MCF 10A (cell line): ENCODE measurements around the gene TTLL13. TPM values are rescaled to one million over a fixed set of nuclear protein-coding genes. Genes with fewer than 3 reads are reported as not detected.
A peak's percentile ranks its signal among the peaks of the same experiment; 100 is the strongest.

Source experiments
- BruUV-seq: library from RNA; stranded (reverse); fragments of 400-500 nt; replicated peaks from 2 replicates; lab custom pipeline; 2021; lab: Mats Ljungman, UMichigan
- CTCF ChIA-PET: fragments of 300-600 bp; sonication (Branson Sonifier 250); formaldehyde crosslinking; extraction: SDS; loops from one replicate; lab custom pipeline; 2021; ENCODE audit warnings: antibody characterized with exemption, inconsistent platforms; lab: Yijun Ruan, JAX
- POLR2A ChIA-PET: fragments of 300-600, 350-650 bp; sonication (Branson Sonifier 250); formaldehyde crosslinking; extraction: SDS; loops from one replicate; lab custom pipeline; 2020; ENCODE audit warnings: antibody characterized with exemption, inconsistent platforms; lab: Yijun Ruan, JAX
- DNase-seq: peaks from one replicate; pipeline ENCODE4 v3.0.0-alpha.2; 2018; ENCODE audit not compliant: unreplicated experiment
- H3K27ac Mint-ChIP-seq: one replicate; pipeline ENCODE4 v1.8.0; 2022; ENCODE audit warnings: mild to moderate bottlenecking, low read depth, mixed read lengths; ENCODE audit not compliant: unreplicated experiment
- H3K27me3 Mint-ChIP-seq: one replicate; pipeline ENCODE4 v1.8.0; 2022; ENCODE audit warnings: mixed read lengths; ENCODE audit not compliant: insufficient read depth, unreplicated experiment
- H3K36me3 Mint-ChIP-seq: one replicate; pipeline ENCODE4 v1.8.0; 2022; ENCODE audit warnings: mild to moderate bottlenecking, moderate library complexity, mixed read lengths; ENCODE audit not compliant: insufficient read depth, unreplicated experiment
- H3K4me1 Mint-ChIP-seq: one replicate; pipeline ENCODE4 v1.8.0; 2022; ENCODE audit warnings: mixed read lengths; ENCODE audit not compliant: insufficient read depth, unreplicated experiment
- H3K4me3 Mint-ChIP-seq: one replicate; pipeline ENCODE4 v1.8.0; 2022; ENCODE audit warnings: mild to moderate bottlenecking, moderate library complexity, mixed read lengths; ENCODE audit not compliant: unreplicated experiment
- H3K9me3 Mint-ChIP-seq: one replicate; pipeline ENCODE4 v1.8.0; 2022; ENCODE audit warnings: mixed read lengths; ENCODE audit not compliant: unreplicated experiment
- intact Hi-C: fragments of 100-400 bp; cut with micrococcal nuclease; formaldehyde crosslinking; loops from 2 replicates; pipeline ENCODE4 v1.14.1; 2022
- total RNA-seq: library from RNA; stranded (reverse); gene quantifications from 2 replicates; pipeline ENCODE4 v1.2.3, GENCODE V29; 2022
- TF ChIP-seq, protein P1 (sequence below): fragments of 200-600 bp; IDR thresholded peaks from one replicate; pipeline ENCODE4 v1.8.0; 2022; ENCODE audit warnings: antibody characterized with exemption, mild to moderate bottlenecking; ENCODE audit not compliant: unreplicated experiment

The TTLL13 gene
- total RNA-seq, 1 experiment from 2014 or later: not detected

DNA sequence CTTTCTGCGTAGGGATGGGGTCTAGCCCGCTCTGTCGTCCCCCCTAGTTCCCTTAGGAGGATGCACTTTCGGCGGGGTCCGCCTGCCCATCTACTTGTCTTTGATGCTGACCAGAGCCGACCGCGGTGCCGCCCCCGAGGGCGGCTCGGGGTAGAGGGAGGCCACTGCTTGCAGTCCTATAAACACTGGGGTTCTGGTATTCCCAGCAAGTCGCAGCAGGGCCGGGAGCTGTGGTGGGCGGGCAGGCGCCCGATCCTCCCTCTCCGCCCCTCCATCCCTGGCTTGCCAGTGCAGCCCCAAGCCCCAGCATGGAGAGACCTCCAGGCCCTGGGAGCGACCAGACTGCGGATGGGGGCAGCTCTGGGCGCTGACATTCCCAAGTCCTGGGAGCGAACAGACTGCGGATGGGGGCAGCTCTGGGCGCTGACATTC is 47.4 kb upstream of the TTLL13 start:
- ChIA-PET CTCF (interaction anchor here (0.5 to 2.4 kb wide), 5 partner anchors 12 to 20 kb away, joined by 3 to 7 read pairs (median 6); no protein-coding TSS in a partner anchor), POLR2A (interaction anchor here (0.6 to 5.5 kb wide), 12 partner anchors 11 to 781 kb away, joined by 3 to 81 read pairs (median 4); partner anchors contain the start of genes CIB1, GDPGP1, IDH2 and TTLL13)
- TF ChIP-seq, protein P1, sequence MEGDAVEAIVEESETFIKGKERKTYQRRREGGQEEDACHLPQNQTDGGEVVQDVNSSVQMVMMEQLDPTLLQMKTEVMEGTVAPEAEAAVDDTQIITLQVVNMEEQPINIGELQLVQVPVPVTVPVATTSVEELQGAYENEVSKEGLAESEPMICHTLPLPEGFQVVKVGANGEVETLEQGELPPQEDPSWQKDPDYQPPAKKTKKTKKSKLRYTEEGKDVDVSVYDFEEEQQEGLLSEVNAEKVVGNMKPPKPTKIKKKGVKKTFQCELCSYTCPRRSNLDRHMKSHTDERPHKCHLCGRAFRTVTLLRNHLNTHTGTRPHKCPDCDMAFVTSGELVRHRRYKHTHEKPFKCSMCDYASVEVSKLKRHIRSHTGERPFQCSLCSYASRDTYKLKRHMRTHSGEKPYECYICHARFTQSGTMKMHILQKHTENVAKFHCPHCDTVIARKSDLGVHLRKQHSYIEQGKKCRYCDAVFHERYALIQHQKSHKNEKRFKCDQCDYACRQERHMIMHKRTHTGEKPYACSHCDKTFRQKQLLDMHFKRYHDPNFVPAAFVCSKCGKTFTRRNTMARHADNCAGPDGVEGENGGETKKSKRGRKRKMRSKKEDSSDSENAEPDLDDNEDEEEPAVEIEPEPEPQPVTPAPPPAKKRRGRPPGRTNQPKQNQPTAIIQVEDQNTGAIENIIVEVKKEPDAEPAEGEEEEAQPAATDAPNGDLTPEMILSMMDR: no peak
- H3K4me1 Mint-ChIP-seq: peaks cover 27% of the 10 kb centered on the region
- H3K36me3 Mint-ChIP-seq: peaks cover 26% of the 10 kb centered on the region
- BruUV-seq: no TSS peak
- no peaks in the 10 kb centered on the region for H3K9me3 Mint-ChIP-seq
- no peak overlapping the region for H3K27ac Mint-ChIP-seq
- H3K27me3 Mint-ChIP-seq: no peaks in the 10 kb centered on the region
- peak overlapping the region; percentile 78 for H3K4me3 Mint-ChIP-seq
- intact Hi-C loops: no loop called here
- no peak for DNase-seq

DNA sequence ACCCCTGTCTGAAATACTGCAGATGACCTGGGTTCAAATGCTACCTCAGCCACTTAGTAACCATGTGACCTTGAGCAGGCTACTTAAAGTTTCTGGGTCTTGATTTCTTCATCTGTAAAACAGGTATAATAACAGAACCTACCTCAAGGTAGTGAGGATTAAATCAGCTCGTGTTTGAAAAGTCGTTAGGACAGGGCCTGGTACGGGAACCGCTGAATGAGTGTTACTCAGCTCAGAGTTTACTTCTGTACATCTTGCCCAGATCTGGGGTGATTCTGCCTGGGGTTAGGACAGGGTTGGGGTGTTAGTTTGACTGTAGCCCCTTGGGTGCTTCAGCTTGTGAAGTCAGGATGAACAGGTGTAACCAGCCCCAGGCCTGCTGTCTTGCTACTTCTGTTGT is 46.4 kb upstream of the TTLL13 start:
- TF ChIP-seq, protein P1: no peak
- intact Hi-C loops: no loop called here
- no peaks in the 10 kb centered on the region for H3K27me3 Mint-ChIP-seq
- H3K9me3 Mint-ChIP-seq: no peaks in the 10 kb centered on the region
- H3K27ac Mint-ChIP-seq: peak overlapping the region; percentile 16
- ChIA-PET POLR2A (interaction anchor here (3.8 to 5.5 kb wide), 5 partner anchors 10 to 36 kb away, joined by 20 to 81 read pairs (median 38); partner anchors contain the start of genes CIB1 and GDPGP1), CTCF (interaction anchor here (0.6 to 1.9 kb wide), 9 partner anchors 10 to 334 kb away, joined by 3 to 7 read pairs (median 4); partner anchors contain the start of genes CIB1 and GDPGP1)
- peak overlapping the region; percentile 78 for H3K4me3 Mint-ChIP-seq
- TSS peak; percentile 28 for BruUV-seq
- peaks cover 27% of the 10 kb centered on the region for H3K36me3 Mint-ChIP-seq
- H3K4me1 Mint-ChIP-seq: peaks cover 27% of the 10 kb centered on the region
- DNase-seq: no peak

DNA sequence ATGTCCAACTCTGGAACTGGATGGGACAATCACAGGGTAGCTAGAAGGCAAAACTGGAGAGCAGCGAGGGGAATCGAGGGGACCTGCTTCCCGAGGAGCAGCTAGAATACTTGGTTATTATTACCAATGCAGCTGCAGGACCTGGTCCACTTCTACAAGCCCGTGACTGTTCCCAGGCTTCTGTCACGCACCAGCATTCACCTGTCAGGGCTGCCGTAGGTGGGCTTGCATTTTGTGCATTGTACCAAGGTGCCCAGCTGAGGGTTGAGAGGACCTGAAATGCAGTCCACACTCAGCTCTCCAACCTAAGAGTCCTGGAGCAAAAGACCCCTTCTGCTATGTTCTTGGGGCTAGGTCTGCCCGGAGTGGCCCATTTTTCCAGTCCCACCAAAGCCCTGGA is 45.9 kb upstream of the TTLL13 start:
- Mint-ChIP-seq H3K27ac (no peak overlapping the region), H3K9me3 (no peaks in the 10 kb centered on the region), H3K36me3 (peaks cover 33% of the 10 kb centered on the region), H3K4me3 (no peak overlapping the region), H3K4me1 (peaks cover 22% of the 10 kb centered on the region), H3K27me3 (no peaks in the 10 kb centered on the region)
- intact Hi-C loops: no loop called here
- ChIA-PET CTCF (interaction anchor here (0.6 to 1.9 kb wide), 11 partner anchors 9 to 334 kb away, joined by 3 to 7 read pairs (median 4); partner anchors contain the start of genes CIB1 and GDPGP1), POLR2A (interaction anchor here (3.8 to 5.5 kb wide), 5 partner anchors 9 to 37 kb away, joined by 20 to 81 read pairs (median 38); partner anchors contain the start of genes CIB1 and GDPGP1)
- BruUV-seq: no TSS peak
- DNase-seq: no peak
- TF ChIP-seq, protein P1: no peak

DNA sequence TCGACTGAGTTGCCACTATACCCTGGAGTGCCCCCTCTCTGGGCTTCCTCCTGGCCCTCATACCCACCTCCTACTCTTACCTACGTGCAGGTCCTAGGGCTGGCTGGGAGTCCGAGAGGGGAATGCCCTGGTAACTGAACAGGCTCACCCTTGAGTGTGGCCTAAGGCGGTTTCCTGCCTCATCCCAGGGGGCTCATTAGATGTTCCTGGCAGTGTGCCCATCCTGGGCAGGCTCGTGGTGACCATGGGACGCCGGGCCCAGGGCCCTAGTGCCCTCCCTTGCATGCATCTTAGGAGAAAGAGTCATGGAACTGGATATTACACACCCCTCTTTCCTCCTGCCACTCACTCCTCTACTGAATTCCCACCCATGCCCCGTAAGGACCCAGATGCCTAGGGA is 45.4 kb upstream of the TTLL13 start:
- DNase-seq: no peak
- ChIA-PET CTCF (interaction anchor here (0.6 to 2.7 kb wide), 8 partner anchors 9 to 61 kb away, joined by 3 to 9 read pairs (median 4); no protein-coding TSS in a partner anchor), POLR2A (interaction anchor here (1.2 to 5.5 kb wide), 5 partner anchors 9 to 29 kb away, joined by 5 to 81 read pairs (median 20); partner anchors contain the start of genes CIB1 and GDPGP1)
- no TSS peak for BruUV-seq
- intact Hi-C loops: no loop called here
- Mint-ChIP-seq H3K27ac (peak overlapping the region; percentile 27), H3K36me3 (peaks cover 37% of the 10 kb centered on the region), H3K4me1 (peaks cover 18% of the 10 kb centered on the region), H3K27me3 (no peaks in the 10 kb centered on the region), H3K4me3 (no peak overlapping the region), H3K9me3 (no peaks in the 10 kb centered on the region)
- TF ChIP-seq, protein P1: no peak
